ENCODE results near the gene LAMA1.

LAMA1 gene

DNA sequence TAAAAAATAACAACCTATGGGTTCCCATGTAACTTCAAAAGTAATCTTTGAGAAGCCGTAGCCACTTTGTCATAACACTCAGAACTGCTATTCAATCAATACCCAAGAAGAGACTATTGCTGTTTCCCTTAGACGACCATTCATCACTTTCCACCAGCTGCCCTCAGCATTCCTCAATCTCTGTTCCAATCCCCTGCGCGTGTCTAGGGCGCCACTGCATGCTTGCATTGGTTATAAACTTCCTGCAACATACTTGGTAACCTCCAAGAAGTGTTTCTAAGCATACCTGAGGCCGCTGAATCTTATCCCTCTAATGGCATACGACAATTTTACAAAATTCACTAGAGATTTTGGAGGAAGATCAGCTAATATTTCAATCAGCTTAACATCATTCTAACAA, 134.2 kb downstream of the LAMA1 start:
- DNase-seq, result no peak

DNA sequence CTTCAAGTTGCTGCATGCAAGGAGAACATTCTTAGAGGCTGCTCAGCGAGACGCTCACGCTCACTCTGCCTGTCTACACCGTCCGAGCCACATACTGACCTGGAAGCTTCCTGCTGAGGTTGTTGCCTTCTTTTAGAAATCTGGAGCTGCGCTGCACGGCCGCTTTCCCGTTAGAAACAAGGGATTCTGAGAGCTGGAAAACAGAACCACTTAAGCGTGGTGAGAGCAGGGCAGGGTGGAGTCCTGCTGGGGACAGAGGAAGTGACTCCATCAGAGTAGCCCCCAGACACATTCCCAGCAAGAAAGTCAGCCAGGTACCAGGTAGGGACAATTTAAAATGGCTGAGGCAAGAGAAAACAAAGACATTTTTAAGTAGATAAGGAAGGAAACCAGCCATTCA, 135.2 kb downstream of the LAMA1 start:
- DNase-seq, result no peak

DNA sequence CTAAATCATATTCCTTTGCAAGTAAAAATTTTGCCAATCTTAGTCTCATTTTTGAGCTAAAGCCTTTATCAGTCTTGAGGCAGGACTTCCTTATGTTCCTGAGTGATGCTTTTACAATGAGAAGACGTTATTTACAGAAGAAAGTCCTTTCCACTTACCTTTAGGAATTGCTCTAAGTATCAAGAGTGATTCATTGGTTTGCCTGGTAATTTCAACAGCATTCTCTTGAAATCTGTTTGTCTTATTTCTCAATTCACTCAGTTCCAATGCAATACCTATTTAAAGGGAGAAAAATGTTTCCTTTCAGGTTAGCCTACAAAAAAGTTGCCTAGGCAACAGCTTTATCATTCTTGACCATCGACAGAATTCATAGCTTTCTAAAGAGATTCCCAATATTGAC, 137.2 kb downstream of the LAMA1 start:
- DNase-seq, result no peak

DNA sequence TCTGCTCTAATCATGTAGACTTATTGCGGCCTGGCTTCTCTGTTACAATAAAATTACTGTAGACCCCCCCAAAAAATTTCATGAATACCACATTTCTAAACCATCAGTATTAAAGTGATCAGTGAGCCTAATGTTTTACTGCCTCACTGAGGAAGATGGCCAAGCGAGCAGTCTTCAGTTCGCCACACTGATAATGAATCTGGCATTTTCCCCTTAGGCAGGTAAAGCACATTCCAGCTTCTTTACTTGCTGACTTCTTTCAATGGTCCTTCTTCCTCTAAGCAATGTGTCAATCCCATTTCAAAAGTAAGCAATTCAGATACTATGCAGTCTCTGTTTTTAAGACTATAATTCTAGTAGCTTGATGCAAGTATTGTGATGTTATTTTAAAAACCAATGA, 137.6 kb downstream of the LAMA1 start:
- no peak for DNase-seq

DNA sequence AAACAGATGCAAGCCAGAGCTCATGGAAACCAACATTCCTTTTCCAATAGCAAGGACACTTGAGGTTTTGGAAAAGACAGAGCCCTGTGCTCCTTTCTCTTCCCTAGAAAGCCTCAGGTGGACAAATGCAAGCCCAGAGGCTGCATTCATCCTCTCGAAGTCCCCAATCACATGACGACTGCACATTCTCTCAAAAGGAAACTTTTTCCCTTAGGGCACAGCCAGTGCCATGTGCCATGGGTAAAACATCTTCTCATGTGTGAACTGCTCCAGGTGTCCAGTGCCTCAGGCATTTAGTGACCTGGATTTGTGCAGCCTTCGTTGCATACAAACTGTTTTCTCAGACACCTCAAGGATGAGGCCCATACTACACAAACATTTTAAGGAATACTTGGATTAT, 140.7 kb downstream of the LAMA1 start:
- no peak for DNase-seq

DNA sequence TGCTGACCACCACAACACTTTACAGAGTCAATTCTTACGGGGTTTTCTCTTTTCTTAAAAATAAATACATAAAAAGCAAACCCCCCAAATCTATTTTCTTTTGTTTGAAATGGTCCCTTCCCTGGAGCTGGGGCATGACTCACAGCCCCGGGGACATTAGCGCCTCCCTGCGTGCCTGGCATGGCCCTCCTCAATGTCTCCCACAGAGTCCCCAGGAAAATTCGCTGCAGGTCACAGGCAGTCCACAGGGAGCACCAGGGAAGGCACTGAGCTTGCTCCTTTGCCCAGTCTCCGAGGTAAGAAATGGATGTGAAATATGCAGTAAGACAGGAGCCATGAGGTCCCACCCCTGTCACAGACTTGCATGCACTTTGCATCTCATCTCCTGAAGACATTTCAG, 142.5 kb downstream of the LAMA1 start:
- DNase-seq, result no peak

DNA sequence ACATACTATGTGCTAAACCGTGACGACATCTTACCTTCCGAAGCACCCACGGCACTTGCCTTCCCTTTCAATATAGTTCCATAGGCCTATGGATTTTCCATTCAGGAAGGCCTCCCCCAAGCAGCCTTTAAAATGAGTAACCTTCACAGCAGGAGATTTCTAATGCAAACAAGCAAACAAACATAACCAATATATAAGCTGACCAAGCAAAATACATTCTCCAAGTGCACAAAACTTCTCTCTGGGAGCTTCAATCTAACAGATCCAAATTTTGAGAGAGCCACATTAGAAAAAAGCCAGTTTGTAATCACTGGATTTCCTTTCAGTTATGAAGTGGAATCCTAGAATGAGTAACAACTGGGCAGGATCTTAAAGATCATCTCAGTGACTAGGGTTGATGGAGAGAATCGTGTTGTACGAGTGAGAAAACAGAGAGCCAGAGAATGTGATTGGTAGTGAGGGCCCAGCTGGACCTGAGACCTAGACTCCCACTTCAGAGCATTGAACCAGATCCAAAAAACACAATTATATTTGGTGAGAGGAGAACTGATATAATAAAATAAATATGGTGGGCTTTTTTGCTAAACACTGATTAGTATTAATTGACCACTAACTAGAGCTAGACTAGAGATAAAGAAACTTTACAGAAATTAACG, 145.6 kb downstream of the LAMA1 start:
- no peak for DNase-seq

DNA sequence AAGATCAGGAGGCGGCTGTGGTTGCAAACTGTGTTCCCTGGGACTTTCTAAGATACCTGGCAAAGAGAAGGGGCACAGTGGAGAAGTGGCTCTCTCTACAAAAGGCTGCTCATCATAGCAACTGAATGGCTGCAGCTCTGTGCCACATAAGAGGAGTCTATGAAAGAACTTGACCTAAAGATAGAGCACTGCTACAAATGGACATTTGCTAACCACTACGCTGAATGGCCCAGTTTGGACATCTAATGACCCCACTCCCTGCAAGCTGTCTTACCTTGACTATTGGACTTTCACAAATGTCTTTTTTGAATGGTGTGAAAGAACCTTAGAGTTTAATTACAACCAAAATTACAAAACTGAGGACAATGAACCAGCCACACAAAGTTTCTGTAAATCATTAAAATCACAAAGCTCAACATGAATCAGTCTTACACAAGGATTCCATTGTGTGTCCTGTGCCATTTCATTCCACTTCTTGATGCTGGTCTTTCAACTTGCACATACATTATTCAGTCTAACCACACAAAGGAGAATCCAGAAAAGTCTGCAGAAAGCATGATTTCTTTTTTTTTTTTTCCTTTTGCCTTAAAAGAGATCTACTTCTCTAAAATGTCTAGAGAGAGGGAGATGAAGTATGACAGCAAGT, 154.0 kb downstream of the LAMA1 start:
- DNase-seq, result no peak

DNA sequence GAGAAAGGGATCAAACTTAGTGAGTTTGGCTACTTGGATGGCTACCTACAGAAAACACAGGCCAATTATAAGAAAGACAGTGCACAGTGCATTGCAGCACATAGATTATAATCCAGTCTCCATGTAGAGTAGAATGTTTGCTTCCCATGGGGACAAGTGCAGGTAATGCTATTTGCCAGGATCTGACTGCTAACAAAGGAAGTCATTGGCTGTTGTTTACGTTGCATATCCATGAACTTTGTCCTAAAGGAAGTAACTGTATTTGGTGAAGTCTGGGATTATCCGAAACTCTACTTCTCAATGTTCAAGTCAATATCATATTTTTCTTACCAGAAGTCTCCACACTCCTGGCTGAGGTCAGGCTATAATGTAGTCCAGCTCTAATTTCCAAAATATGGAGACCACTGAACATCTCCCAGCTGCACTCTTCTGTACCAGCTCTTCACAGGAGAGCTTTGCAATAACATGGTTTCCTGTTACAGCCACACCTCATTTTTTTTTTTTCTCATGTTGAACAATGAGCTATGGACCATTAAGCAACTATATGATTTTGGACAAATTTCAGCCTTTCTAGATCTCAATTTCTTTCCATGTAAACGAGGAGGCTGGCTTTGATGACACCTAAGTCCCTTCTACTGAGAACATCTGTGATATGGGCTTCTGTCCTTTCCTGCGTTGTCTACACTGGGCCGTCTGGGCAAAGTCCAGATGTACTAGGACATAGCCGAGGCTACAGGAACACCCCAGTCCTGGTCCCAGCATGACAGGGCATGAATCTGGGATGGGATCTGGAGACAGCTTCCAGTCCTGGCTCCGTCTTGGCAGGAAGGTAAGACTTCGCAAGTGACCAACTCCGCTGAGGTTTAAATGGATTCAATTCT, 154.8 kb downstream of the LAMA1 start:
- no peak for DNase-seq

DNA sequence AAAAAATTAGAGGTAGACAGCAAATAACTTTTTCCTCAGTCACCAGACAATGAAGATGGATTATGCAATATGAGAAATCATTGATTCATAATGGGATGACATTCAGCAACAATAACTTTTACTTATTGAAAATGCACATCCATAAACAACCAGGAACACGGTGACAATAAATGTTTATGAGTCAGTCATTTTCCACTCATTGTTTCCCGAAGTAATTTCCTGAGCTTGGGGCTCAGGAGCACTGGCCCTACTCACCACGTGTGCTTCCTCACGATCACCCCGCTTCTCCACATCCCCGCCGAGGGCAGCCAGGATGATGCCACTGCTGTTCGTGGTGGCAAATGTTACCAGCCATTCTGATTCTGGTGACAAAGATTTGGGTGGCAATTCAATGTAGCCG, 156.3 kb downstream of the LAMA1 start:
- no peak for DNase-seq

DNA sequence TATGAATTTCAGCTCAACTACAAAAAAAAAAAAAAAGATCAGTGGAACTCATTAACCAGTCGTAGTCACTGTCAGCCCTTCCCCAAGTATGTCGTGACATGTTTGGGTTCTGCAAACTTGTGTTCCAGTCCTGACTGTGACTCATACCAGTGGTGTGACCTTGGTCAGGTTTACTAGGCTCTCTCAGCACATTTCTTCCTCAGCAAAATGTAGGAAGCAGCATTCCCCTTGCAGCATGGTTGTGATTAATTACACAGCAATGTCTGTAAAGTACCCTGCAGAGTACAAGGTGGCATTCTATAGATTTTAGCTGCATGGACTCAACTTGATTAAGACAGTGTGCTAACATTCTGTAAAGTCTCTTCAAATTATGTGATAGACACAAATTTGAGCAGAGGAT, 156.9 kb downstream of the LAMA1 start:
- no peak for DNase-seq

DNA sequence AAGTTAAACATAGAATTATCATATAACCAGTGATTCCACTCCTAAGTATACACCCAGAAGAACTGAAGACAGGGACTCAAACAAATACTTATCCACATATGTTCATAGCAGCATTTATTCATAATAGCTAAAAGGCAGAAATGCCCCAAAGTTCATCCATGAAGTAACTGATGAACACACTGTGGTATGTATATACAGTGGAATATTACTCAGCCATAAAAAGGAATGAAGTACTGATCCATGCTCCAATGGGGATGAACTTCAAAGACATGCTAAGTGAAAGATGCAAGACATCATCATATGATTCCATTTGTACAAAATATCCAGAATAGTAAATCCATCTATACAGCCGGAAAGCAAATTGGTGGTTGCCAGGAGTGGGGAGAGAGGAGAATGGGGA, 157.5 kb downstream of the LAMA1 start:
- DNase-seq, result no peak

DNA sequence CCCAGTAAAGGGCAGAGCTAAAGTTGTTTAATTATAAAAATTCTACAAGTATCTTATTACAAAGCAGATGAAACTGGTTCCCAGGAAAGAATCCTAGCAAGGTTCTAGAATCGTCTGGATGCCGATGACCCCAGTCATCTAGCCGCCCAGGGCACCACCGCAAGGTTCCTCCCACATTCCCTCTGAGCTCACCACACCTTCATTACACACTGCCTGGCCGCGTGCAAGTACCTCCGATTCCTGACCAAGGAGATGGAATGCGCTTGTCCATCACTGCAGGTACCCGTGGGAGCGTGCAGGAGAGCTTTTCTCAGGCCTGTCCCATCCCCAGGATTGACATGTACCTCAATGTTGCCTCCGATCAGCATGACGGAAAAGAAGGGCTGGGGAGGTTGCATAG, 158.5 kb downstream of the LAMA1 start:
- no peak for DNase-seq

DNA sequence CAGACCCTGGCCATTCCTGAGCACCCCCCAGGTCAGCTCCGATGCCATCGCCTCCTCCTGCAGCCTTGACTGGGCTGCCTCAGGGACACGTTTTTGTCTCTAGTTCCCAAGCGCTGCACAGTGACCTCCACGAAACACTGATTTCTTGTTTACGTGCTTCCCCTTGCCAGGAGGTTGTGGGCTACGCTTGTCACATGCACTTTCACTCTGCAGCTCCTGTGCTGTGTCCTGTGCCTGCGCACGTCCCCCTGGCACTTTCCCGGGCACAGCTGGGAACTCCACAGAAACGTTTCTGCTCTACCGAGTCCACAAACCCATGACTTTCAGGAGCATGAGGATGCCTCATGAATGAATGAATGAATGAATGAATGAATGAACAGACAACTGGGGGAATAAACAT, 160.6 kb downstream of the LAMA1 start:
- DNase-seq, result no peak

DNA sequence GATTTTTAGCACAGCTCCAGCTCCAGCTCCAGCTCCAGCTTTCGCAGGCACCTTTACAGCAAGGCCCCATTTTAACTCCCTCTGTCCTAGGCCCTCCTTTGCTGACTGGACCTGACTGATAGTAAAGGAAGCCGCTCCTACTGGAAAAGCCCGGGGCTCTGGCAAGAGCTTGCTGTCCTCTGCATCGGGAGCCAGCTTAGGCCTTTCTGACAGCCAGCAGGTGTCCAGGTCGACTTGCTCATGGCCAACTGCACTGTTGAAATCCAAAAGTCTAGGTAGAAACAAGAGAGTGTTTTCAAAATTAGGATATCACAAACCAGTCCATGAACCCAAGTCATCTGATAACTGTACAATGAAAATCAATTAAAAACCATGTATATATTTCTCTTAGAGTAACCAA, 161.1 kb downstream of the LAMA1 start:
- DNase-seq, result no peak

DNA sequence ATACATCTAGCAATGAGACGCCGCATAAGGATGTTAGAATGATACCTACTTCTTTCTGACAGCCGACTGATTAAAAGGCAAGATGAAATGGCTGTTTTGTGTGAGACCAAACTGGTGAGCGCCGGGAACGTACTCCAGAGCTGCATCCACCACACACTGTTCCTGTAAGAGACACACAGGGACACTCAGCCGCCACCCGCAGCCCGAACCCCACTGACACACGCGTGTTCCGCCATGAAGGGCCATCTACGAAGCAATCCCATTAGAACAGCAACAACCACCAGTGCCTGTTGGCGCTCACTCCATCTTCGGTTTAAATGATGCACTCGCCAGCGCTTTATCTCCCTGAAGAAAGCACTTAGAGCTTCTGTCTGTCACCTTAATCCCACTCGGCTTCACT, 162.3 kb downstream of the LAMA1 start:
- no peak for DNase-seq

DNA sequence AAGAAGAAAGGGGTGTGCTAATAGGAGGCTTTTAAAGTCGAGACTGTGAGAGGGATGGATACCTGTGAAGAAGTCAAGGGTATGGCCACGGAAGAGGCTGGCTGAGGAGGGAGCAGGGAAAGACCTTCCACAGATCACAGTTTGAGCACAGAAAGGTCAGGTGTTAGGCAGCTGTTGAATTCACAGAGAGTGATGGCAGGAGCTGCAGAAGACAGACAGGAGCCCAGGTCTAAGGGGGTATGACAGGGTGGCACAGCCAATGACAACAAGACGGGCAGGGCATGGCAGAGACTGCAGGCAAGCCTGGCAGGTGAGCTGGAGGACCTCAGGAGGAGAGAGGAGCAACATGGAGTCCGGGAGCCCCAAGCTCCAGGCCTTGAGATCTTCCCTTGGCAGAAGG, 163.1 kb downstream of the LAMA1 start:
- DNase-seq, result no peak

DNA sequence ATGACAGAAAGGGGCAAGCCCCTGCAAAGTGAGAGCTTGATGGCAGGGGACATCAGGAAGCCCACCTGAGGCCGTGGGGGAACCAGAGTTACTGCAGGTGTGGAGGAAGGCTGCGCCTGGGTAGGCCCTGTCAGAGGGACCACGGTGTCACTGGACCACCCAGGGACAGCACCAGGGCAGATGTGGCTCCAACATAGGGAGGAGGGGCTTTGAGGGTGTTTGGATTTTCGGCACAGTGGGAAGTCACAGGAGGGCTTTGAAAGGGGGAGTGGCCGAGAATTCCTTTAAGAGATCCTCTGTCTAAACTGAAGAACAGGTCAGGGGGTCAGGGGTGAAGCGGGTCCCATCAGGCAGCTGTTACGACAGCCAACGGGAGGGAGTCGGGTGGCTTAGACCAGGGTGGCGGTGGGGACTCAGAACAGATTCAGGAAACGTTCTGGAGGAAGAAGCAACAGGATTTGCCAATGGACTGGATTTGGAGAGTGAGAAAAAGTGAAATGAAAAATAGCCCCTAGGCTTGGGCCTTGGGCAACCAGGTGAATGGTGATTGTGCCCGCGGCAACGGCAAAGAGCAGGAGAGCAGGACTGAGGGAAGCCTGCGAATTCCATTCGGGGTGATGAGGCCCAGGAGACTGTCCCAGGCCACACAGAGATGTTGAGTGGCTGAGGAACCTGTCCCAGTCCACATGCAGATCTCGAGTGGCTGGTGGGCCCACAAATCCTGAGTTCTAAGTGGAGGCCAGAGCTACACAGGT, 166.1 kb downstream of the LAMA1 start:
- DNase-seq, result no peak

DNA sequence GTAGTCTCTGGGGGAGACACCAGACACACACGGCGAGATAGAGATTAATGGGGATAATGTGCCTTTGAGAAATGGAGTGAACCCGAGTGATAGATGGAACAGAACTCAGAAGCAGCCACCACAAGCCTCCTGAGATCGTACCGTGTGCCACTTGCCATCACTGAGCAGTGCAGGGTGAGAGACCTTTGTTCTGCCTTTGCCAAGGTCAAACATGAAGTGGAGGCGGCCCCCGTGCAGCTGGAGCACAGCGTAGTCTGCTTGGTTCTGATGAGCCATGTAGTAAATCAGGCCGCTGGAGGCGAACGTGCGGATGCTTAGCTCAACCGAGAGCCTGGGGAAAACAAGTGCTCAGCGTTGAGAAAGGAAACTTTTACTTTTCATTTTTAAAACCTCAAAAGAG, 167.0 kb downstream of the LAMA1 start:
- DNase-seq, result no peak

DNA sequence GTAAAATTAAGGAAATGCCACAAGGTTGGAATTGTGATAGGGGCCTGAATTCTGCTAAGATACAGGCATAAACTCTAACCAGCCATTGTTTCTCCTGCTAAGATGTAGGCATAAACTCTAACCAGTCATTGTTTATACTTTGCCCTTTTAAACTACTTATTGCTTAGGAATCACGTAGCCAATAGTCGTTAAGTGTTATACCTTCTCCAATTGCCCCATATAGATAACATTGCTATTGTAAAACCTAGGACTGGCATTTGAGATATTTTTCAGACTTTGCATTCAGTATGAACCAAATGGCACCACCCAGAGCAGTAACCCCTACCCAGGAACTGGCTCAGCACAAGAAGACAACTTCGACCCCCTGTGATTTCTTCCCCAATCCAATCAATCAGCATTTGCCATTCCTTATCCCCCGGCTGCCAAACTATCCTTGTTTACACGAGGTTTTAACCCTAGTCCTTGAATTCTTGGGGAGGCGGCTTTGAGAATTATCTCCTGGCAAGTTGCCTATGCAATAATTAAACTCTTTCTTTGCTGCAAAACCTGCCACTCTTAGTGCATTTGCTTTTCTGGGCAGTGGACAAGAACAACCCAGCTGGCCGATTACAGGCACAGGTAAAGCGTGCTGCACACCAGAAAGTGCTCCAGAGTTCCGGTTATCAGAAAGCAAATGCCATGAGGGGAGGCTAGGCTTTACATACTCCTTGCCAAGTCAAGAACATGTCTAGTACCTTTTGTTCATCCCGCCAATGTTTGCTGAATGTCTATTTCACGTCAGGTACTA, 167.6 kb downstream of the LAMA1 start:
- DNase-seq, result no peak

DNA sequence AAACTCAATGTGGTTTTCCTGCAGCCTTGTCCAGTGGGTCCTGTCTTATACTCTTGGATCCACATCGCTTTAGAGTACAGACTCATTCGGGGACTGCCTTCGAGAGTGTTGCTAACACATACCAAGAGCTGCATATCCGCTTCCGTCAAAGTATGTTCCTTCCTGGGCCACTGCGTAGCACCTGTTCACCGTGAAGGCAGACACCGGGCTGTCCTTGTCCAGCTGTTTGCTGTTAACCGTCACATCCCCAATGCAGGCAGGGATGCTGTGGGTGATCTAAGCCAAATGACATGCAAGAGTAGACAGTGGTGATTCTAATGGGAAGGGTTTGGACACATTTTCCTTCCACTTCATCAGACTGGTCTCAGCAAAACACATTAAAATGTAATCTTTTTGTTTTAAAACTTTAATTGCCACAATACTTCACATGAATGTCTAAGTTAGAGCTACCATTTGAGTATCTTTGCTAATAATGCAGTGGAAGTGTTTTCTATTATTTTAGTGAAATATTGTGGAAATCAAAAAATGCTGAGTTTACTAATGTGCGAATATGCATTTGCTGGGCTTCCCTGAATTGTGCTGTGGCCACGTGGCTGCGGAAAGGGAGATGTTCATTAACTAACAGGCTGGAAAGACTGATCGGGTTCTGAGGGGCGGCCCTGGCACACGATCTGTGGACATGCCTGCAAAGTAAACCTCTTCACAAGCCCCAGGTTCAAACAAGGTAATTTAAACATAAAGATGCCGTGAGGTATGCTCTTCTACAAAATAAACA, 169.1 kb downstream of the LAMA1 start:
- no peak for DNase-seq
